Stimulated activated CD8-positive, alpha-beta memory T cell treated with anti-CD3 and anti-CD28 coated beads, Interleukin-12 subunit alpha, Interleukin-12 subunit beta, amount 100 ng/mL, for 4 hours (primary cell): ENCODE results near the gene C2orf72.
"Not testable (repeated sequence)": the region's sequence is repeated elsewhere in the genome, so short reads cannot be mapped to it uniquely, and the experiment has no call there.

Experiments used
- DNase-seq: peaks from one replicate; pipeline ENCODE4 v3.0.0-alpha.2; 2020; ENCODE audit warnings: low read depth

Gene C2orf72

GRCh38 chr2:231037202-231037730 lies at the start of gene C2orf72:
C2orf72 (plus strand) TSS chr2:231037523; CDS start chr2:231037566, 43 bp downstream.
- no peak for DNase-seq

DNA sequence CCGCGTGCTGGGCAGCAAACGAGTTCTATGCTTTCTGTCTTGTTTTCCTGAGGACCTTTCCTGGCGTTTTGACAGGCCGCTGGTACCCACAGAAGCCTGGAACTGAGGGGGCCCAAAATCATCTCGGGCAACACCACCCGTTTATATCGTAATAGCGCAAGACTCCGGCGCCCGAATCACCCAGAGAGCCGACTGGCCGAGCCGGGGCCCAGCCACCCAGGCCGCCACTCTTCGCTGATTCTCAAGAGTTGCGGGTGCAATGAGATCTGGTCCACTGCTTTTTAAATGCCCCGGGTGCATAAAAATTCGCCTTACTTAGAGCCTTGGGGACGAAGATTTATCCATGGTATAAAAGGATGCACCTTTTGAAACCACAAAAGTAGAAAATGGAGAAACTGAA lies 47.6 kb upstream of the C2orf72 start:
- no peak for DNase-seq

GRCh38 chr2:230990131-230990898 lies 47.0 kb upstream of the C2orf72 start:
- DNase-seq = no peak

GRCh38 chr2:230990899-230991150 lies 46.5 kb upstream of the C2orf72 start:
- no peak for DNase-seq

- no peak for DNase-seq
Observed at GRCh38 chr2:230991598-230991997, 45.7 kb upstream of the C2orf72 start.

GRCh38 chr2:230995821-230996220 lies 41.5 kb upstream of the C2orf72 start, which contains the start of gene SPATA3:
SPATA3 (plus strand) TSS chr2:230996121; CDS start chr2:230996234, 113 bp downstream.
- DNase-seq = no peak

- no peak for DNase-seq
Observed at GRCh38 chr2:230996661-230997060, 40.7 kb upstream of the C2orf72 start.

- no peak for DNase-seq
Observed at GRCh38 chr2:230998882-230999281, 38.4 kb upstream of the C2orf72 start.

- no peak for DNase-seq
Observed at GRCh38 chr2:230999477-230999876, 37.8 kb upstream of the C2orf72 start.

- no peak for DNase-seq
Observed at GRCh38 chr2:231000211-231000904, 37.0 kb upstream of the C2orf72 start.

DNA sequence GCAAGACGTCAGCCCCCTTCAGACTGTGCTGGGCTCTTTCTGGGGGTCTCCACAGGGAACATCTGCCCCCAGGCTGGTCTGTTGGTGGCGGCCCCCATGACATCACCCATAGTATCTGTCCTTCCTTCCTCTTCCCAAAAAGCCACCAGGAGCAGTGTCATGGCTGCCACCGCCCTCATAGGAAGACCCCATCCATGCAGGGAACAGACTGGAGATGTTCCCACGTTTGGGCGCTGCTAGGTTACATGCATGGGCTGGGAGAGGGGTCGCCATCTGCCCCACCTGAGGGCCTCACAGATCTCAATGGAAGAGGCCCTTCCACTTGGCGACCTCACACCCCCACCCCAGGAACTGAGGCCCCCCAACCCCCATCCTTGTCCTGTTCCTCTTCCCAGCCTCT lies 36.3 kb upstream of the C2orf72 start:
- DNase-seq = no peak

- no peak for DNase-seq
Observed at GRCh38 chr2:231001921-231002320, 35.4 kb upstream of the C2orf72 start.

GRCh38 chr2:231002641-231003040 lies 34.7 kb upstream of the C2orf72 start:
- no peak for DNase-seq

DNA sequence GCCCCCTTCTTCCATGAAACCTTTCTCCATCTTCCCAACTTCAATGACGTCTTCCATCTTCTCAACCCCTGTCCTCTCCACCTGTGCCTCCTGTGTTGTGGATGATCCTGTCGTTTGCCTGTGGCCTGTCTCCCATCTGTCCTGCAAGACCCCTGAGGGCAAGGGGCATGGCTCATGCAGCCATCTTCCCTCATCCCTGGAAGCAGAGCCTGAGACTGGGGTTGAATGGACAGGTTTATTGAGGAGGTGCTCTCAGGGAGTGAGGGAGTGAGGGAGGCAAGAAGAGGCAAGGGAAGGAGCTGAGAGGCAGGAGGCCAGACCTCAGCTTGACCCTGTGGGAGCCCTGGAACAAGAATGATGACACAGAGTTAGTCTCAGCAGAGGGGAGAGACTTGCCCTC lies 34.1 kb upstream of the C2orf72 start:
- no peak for DNase-seq

DNA sequence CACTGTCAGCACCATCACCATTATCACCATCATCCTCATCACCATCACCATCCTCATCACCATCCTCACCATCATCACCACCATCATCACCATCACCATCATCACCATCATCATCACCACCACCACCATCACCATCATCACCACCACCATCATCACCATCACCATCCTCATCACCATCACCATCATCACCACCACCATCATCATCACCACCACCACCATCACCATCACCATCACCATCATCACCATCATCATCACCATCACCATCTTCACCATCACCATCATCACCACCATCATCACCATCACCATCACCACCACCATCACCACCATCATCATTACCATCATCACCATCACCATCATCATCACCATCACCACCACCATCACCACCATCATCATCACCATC lies 32.4 kb upstream of the C2orf72 start:
- not testable (repeated sequence) for DNase-seq

GRCh38 chr2:231007286-231008098 lies 29.8 kb upstream of the C2orf72 start:
- no peak for DNase-seq

- no peak for DNase-seq
Observed at GRCh38 chr2:231008131-231008530, 29.2 kb upstream of the C2orf72 start.

GRCh38 chr2:231009236-231009919 lies 27.9 kb upstream of the C2orf72 start:
- DNase-seq = no peak

GRCh38 chr2:231010201-231010730 lies 27.1 kb upstream of the C2orf72 start:
- no peak for DNase-seq

- DNase-seq = no peak
Observed at GRCh38 chr2:231011526-231011925, 25.8 kb upstream of the C2orf72 start.

GRCh38 chr2:231012463-231012862 lies 24.9 kb upstream of the C2orf72 start:
- DNase-seq = no peak

DNA sequence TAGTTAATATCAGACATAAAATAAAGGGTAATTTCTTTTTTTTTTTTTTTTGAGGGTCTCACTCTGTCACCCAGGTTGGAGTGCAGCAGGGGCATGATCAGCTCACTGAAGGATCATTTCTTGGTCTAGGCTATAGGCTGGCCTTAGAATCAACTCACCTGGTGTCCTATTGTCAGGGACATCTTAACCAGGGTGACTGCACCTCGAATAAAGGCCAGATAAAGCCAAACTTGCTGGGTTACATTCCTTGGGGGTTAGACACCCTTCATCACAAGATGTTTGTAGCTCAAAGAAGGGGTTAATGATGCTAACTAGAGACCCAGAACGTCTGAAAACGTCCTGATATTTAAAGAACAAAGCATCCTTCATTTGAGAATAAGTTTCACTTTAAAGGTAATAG lies 23.5 kb upstream of the C2orf72 start:
- no peak for DNase-seq
